Thyroid gland (tissue), 4 donors: Measurements from ENCODE around the gene PREB. TPM values are rescaled to one million over a fixed set of nuclear protein-coding genes. Genes with fewer than 3 reads are reported as not detected.
A peak's percentile ranks its signal among the peaks of the same experiment; 100 is the strongest.
"Not testable (repeated sequence)": the region's sequence is repeated elsewhere in the genome, so short reads cannot be mapped to it uniquely, and the experiment has no call there.

ENCODE experiments used
- DNase-seq, 2 donors: peaks; one replicate each; pipeline ENCODE4 v3.0.0-alpha.2; 2019
- H3K27ac ChIP-seq, 3 donors: fragments of 200-600 bp; sonication (generic); 1 replicate in 2 of 3; 2 replicates in 1 of 3; pipeline ENCODE4 v1.5.1; 2016 to 2019; ENCODE audit warnings: mild to moderate bottlenecking in 1 of 3, moderate library complexity in 1 of 3
- H3K27me3 ChIP-seq: fragments of 200-600 bp; sonication (generic); one replicate; pipeline ENCODE4 v1.5.1; 2019
- H3K36me3 ChIP-seq, 2 donors: fragments of 200-600 bp; sonication (generic); one replicate each; pipeline ENCODE4 v1.5.1; 2016 to 2019
- H3K4me1 ChIP-seq, 2 donors: fragments of 200-600 bp; sonication (generic); one replicate each; pipeline ENCODE4 v1.5.1; 2017 to 2019
- H3K4me3 ChIP-seq, 3 donors: fragments of 200-600 bp; sonication (generic); replicated peaks in 1 of 3; 1 replicate in 2 of 3; 2 replicates in 1 of 3; pipeline ENCODE4 v1.5.1; 2016; ENCODE audit warnings: mild to moderate bottlenecking in 1 of 3
- H3K9me3 ChIP-seq: fragments of 200-600 bp; sonication (generic); one replicate; pipeline ENCODE4 v1.5.1; 2017
- CTCF ChIP-seq, 6 experiments: fragments of 200-600 bp in 3 of 6; fragments of 450-650 bp in 3 of 6; sonication (generic) in 3 of 6; IDR thresholded peaks; one replicate each; pipeline ENCODE4 v1.5.1; 2016 to 2019; ENCODE audit warnings: antibody characterized with exemption in 6 of 6, mild to moderate bottlenecking in 2 of 6, inconsistent platforms in 1 of 6, moderate library complexity in 1 of 6
- POLR2A ChIP-seq, 2 donors: fragments of 450-650 bp; IDR thresholded peaks; one replicate each; pipeline ENCODE4 v1.6.1; 2017; ENCODE audit warnings: antibody characterized with exemption in 2 of 2, mild to moderate bottlenecking in 2 of 2, moderate library complexity in 1 of 2
- WGBS, 2 donors: methylation state at CpG; one replicate each; pipeline ENCODE4 v1.1.5; 2017; 5-methylcytosine and 5-hydroxymethylcytosine counted together
- intact Hi-C: fragments of 100-400 bp; cut with DNase I; formaldehyde crosslinking; loops from one replicate; pipeline ENCODE4 v1.15.1; 2023
- total RNA-seq, 4 donors: library from RNA; depleted of rRNA; stranded (reverse); fragments of >200 nt; gene quantifications; one replicate each; pipeline ENCODE4 v1.2.3, GENCODE V29; 2016

PREB gene
- total RNA-seq, 4 donors from 2014 or later, result 52.4 to 84.0 (median 55.2) TPM

- Histone ChIP-seq H3K27ac (no peak overlapping the region), H3K36me3 (no peaks in the 10 kb centered on the region), H3K9me3 (no peaks in the 10 kb centered on the region), H3K4me3 (no peak overlapping the region), H3K27me3 (no peaks in the 10 kb centered on the region), H3K4me1 (peaks cover 4 to 20% of the 10 kb centered on the region in 2 donors)
- intact Hi-C loops, result no loop called here
- TF ChIP-seq CTCF (IDR thresholded peaks at IDR 0.05), result no peak
- TF ChIP-seq POLR2A (IDR thresholded peaks at IDR 0.05), result no peak
- WGBS, 2 donors, result 90 to 94% methylated on average over 7 of the region's 7 CpGs
- no peak for DNase-seq
Measured at GRCh38 chr2:27122791-27123190, 11.6 kb downstream of the PREB start.

- DNase-seq, result no peak
- intact Hi-C loops, result no loop called here
- 75 to 81% methylated on average over 2 of the region's 2 CpGs for WGBS, 2 donors
- no peaks in the 10 kb centered on the region for H3K9me3 ChIP-seq
- no peak overlapping the region for H3K4me3 ChIP-seq
- peaks cover 4 to 20% of the 10 kb centered on the region in 2 donors for H3K4me1 ChIP-seq
- no peaks in the 10 kb centered on the region for H3K27me3 ChIP-seq
- H3K36me3 ChIP-seq, result no peaks in the 10 kb centered on the region
- TF ChIP-seq POLR2A (IDR thresholded peaks at IDR 0.05), result no peak
- TF ChIP-seq CTCF (IDR thresholded peaks at IDR 0.05), result no peak
- no peak overlapping the region for H3K27ac ChIP-seq
Measured at GRCh38 chr2:27121906-27122305, 12.5 kb downstream of the PREB start.

GRCh38 chr2:27119330-27119670 is 15.1 kb downstream of the PREB start:
- H3K9me3 ChIP-seq, H3K27me3 ChIP-seq, H3K36me3 ChIP-seq, intact Hi-C loops, H3K27ac ChIP-seq, DNase-seq: not testable (repeated sequence)
- Histone ChIP-seq H3K4me1 (peaks cover 4 to 20% of the 10 kb centered on the region in 2 donors), H3K4me3 (peak overlapping the region in 1 of 3 donors; percentile 24)
- WGBS, 2 donors, result 78 to 83% methylated on average over 8 of the region's 8 CpGs

GRCh38 chr2:27118525-27119329 is 15.7 kb downstream of the PREB start, which contains the start of gene CGREF1:
CGREF1 (minus strand) TSS chr2:27119128; CDS start chr2:27104366, 14,762 bp downstream.
- WGBS, 2 donors, result 9 to 15% methylated on average over 20 to 48 of the region's 84 CpGs
- TF ChIP-seq POLR2A (IDR thresholded peaks at IDR 0.05) (no peak), CTCF (IDR thresholded peaks at IDR 0.05) (no peak)
- H3K4me1 ChIP-seq, result peaks cover 4 to 15% of the 10 kb centered on the region in 2 donors
- intact Hi-C loops, result no loop called here
- H3K27ac ChIP-seq, result no peak within 1 kb of the TSS
- H3K9me3 ChIP-seq, result no peaks in the 10 kb centered on the region
- no peaks in the 10 kb centered on the region for H3K27me3 ChIP-seq
- H3K36me3 ChIP-seq, result no peaks in the 10 kb centered on the region
- peak within 1 kb of the TSS in 1 of 3 donors; percentile 24 for H3K4me3 ChIP-seq
- DNase-seq, result no peak

GRCh38 chr2:27117995-27118524 is 16.4 kb downstream of the PREB start:
- no peak overlapping the region for H3K4me3 ChIP-seq
- H3K27me3 ChIP-seq, result no peaks in the 10 kb centered on the region
- TF ChIP-seq CTCF (IDR thresholded peaks at IDR 0.05), result no peak
- no peak for TF ChIP-seq POLR2A (IDR thresholded peaks at IDR 0.05)
- intact Hi-C loops, result no loop called here
- DNase-seq, result no peak
- no peak overlapping the region for H3K27ac ChIP-seq
- peaks cover 4 to 11% of the 10 kb centered on the region in 2 donors for H3K4me1 ChIP-seq
- 23 to 25% methylated on average over 11 to 14 of the region's 14 CpGs for WGBS, 2 donors
- no peaks in the 10 kb centered on the region for H3K9me3 ChIP-seq
- H3K36me3 ChIP-seq, result no peaks in the 10 kb centered on the region
